Measurements from ENCODE around the gene RARS2.

RARS2 gene

DNA sequence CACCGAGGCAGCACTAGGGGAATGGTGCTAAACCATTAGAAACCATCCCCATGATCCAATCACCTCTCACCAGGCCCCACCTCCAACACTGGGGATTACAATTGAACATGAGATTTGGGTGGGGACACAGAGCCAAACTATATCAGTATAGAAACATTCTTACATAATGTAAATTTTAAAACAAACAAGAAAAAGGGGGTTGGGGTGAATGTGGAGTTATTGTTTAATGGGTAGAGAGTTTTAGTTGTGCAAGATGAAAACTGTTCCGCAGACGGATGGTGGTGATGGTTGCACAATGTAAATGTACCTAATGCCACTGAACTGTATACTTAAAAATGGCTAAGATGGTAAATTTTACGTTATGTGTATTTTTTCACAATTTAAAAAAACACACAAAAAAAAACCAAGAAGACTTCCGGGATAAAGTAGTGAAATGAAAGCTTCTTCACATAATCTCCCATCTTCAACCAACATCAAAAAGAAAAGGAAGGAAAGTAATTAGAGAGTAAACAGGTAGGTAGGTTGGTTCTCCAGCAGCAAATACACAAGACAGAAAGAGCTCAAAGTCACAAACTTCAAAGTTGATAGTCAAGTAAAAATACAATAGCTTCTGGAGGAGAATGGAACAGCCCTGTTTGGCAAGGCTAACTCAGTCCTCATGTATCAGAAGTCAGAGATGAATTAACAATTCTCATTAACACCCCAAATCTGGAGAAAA, 16.3 kb downstream of the RARS2 start:
- DNase-seq (ENCODE audit: low read depth in 2 of 2) = no peak

DNA sequence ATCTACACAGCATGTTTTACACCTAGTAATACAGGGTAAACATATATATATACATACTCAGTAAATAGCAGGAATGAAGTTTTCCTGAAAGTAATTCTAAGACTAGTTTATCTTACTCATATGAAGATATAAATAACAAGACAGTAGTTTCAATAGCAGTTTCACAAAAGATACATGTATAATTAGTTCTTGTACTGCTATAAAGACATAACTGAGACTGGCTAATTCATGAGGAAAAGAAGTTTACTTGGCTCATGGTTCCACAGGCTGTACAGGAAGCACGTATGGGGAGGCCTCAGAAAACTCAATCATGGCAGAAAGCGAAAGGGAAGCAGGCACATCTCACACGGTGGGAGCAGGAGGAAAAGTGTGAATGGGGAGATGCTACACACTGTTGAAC, 16.9 kb downstream of the RARS2 start:
- DNase-seq (ENCODE audit: low read depth in 2 of 2) = no peak

DNA sequence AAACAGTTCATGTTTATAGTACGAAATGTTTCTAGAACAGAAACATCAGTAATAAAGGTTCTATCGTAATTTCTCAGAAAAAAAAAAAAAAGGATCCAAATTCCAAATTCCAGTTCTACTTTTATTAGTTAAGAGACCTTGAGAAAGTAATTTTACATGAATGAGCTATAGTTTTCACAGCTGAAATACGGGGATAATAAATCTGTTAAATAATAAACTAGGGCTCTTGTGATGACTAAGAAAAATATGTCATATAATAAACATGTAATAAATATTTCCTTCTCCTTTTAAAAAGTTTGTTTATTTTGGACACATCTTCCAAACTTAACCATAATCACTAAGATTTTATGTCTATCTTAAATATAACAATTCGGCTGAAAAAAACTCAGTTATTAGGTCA, 17.8 kb downstream of the RARS2 start:
- DNase-seq (ENCODE audit: low read depth in 2 of 2) = no peak

DNA sequence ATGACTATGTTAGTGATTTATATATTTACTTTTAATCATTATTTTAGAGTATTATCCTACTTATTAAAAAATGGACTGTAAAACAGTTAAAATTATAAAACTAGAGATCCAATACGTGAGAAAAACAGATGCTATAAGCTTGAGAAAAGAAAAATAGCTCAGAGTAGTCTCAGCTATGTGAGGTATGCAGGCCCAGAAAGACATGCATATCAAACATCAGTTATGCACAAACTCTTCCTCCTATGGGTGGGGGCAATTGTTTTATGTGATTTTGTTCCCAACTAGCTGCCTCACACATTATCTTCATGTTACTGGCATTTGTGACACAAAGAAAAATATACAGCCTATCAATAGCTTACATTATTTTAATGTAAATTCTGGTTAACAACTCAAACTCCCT, 28.8 kb downstream of the RARS2 start:
- no peak for DNase-seq (ENCODE audit: low read depth in 2 of 2)

DNA sequence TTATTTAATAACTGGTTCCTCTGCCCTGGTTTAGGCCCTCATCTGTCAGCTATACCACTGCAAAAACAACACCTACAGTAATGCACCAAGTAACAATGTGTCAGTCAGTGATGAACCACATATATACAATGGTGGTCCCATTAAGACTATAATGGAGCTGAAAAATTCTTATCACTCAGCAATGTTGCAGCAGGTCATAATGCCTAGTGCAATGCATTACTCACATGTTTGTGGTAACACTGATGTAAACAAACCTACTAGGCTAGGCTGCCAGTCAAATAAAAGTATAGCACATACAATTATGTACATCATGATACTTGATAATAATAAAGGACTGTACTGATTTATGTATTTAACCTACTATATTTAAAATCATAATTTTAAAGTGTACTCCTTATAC, 31.3 kb downstream of the RARS2 start:
- no peak for DNase-seq (ENCODE audit: low read depth in 2 of 2)

DNA sequence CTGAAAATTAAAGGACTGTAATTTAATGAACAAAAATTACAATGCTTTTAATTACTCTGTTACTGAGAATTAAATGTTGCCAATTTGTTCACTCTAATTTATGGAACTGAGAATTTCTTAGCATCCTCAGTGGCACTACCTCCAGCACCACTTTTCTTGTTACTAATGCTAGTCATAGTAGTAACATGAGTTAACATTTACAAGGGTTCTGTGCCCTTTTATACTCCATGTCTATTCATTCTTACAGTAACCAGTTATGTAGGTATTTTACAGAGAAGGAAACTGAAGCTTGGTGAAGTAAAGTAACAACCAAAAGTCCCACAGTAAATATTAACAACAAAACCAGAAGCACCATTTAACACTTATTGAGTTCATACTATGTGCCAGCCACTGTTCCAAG, 34.3 kb downstream of the RARS2 start:
- no peak for DNase-seq (ENCODE audit: low read depth in 2 of 2)

DNA sequence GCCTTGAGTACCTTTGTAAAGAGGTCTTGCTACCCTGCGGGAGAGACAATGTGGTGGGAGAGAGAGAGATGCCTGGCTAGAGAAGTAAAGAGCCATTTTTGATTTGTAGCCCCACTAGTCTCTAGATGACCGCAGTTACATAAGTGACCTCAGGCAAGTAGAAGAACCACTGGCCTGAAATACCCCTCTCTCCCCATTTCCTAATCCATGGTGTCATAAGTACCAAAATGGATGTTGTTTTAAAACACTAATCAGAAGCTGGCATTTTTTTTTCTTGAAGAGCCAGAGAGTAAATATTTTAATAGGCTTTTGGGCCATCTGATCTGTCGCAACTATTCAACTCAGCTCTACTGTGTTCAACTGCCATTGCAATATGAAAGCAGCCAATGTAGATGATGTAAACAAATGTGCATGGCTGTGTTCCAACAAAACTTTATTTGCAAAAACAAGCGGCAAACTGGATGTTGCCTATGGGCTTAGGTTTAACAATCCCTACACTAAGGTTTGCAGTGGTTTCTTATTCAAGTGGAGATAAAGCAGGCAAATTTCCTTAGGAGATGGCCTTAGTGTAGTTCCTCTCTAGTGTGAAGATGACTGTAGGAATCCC, 36.5 kb downstream of the RARS2 start:
- no peak for DNase-seq (ENCODE audit: low read depth in 2 of 2)

DNA sequence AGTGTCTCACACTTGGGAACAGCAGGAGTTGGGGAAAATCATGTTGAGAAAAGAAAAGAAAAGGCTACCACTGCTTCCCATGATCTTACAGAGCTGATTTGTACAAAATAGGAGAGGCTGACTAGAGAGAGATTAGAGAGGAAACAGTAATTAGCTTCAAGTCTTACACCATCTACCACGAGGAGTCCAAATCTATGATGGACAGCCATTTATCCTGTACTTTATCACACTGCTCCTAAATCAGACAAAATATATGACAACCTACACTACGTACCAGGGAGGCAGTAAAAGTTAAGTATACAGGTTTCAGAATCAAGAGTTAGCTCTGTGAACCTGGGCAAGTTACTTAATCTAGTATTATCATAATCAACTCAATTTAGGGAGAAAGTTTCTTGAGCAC, 38.0 kb downstream of the RARS2 start:
- DNase-seq (ENCODE audit: low read depth in 2 of 2) = no peak

DNA sequence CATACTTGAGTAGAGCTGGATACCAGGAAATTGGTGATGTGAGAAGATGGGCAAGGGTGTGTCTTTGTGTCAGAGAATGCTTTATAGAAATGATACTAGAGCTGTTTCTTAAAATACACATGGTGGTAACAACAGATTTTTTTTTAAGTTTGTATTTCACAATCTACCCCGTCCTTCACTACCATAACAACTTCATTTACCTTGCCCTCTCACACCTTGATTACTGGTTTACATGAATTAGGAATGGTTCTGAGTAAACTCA, 45.4 kb downstream of the RARS2 start:
- DNase-seq (ENCODE audit: low read depth in 2 of 2) = no peak

DNA sequence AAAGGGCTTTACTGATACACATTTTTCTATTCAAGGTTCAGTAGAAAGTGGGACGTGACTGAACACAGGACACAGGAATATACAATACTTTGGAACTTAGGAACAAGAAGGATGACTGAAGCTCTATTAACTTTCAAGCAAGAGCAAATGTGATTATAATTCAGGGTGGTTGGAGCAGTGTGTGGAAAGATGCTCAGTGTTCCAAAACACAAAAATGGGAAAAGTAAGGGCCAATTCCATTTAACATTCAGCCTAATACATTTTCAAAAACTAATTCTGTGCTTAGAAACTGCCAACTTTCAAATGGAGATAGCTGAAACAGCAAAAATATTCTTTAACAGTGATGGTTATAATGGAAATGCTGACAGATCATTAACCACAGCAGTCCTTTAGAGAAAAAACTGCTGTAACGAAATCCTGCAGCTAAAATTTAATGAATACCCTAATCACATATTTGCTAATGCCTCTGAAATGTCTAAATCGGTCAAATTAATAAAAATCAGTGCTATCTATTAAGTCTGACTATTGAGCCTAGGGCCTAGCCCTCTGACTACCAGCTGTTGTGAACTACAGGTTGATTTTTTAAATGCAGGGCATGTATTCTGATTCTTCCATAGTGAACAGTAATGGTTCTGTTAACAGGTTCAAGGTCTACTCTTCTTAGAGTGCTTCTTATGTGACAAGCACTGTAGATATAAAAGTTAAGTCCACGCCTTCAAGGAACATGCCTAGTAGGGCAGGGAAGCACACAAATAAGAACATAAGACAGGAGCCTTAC, 45.9 kb downstream of the RARS2 start:
- no peak for DNase-seq (ENCODE audit: low read depth in 2 of 2)

DNA sequence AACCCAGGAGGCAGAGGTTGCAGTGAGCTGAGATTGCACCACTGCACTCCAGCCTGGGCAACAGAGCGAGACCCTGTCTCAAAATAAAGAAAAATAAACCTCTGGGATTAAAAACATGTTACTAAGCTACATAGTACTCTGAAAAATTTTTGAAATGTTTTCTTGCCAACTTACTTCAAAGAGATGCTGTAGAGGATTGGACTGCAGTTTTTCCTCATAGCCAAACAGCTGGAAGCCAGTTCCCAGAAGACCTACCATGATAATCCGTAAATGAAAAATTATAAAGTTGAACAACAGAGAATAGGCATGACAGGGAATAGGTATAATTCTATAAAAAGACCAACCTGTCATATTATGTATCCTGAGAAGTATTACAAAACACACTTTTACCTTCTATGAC, 48.0 kb downstream of the RARS2 start:
- DNase-seq (ENCODE audit: low read depth in 2 of 2) = no peak

DNA sequence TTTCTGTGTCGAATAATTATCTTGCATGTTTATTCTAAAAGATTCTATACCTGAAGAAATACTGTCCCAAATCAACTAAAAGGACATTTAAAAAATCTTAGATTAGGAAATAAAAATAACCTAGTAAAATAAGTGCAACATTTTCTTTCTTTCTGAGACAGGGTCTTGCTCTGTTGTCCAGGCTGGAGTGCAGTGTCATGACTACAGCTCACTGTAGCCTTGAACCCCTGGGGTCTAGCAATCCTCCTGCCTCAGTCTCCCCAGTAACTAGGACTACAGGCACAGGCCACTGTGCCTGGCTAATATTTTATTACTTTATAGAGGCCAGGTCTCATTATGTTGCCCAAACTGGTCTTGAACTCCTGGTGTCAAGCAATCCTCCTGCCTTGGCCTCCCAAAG, 48.7 kb downstream of the RARS2 start:
- no peak for DNase-seq (ENCODE audit: low read depth in 2 of 2)

DNA sequence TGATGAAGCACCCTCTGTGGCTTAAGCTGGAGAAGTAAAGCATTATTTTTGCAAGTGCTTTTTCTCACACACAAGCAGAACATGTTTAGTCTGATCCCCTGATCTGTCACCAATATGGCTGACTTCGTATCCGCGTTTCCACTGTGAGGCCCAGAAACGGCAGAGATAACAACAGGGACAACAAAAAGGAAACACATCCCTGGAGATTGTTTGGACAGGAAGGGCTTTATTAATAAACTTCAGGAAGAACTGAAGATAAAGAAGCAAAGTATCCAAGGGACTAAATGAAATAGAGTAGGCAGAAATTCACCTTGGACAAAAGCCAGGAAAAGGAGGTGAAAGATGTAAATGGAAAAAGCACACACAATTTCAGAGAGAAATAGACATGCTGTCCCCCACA, 49.2 kb downstream of the RARS2 start:
- no peak for DNase-seq (ENCODE audit: low read depth in 2 of 2)

DNA sequence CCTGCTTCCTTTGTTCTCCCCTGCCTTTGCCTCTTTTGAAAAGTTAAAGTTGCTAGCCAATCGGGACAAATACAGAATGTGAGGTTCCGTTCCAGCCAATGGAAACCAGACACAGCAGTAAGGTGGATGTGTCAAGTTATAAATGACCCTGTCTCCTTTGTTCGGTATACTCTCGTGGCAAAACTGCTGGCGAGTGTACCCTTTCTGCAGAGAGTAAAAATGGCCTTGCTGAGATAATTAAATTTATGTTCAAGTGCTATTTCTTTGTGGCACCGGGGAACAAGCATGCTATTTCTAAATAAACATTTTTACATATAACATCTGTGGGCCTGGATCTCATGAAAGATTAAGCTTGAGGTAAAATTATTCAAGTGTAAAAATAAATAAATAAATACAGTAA, 50.2 kb downstream of the RARS2 start:
- no peak for DNase-seq (ENCODE audit: low read depth in 2 of 2)

DNA sequence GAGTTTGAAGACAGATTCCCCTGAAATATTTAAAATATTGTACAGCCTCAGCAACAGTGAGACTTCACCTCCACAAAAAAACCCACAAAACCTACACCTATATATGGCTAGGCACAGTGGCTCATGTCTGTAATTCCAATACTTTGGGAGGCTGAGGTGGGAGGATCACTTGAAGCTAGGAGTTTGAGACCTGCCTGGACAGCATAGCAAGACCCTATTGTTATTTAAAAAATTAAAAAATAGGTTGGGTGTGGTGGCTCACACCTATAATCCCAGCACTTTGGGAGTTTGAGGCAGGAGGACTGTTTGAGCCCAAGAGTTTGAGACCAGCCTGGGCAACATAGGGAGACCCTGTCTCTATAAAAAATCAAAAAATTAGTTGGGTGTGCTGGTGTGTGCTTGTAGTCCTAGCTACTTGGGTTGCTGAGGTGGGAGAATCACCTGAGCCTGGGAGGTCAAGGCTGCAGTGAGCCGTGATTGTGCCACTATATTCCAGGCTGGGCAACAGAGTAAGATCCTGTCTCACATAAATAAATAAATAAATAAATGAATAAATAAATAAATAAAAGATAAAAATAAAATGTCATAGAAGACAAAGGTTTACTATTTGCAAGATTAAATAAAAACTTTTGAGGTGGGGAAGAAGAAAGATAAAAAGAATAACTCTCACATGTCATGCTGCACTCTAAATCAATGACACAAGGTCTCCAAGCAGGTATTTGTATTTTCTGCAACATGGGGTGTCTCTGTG, 51.1 kb downstream of the RARS2 start:
- DNase-seq (ENCODE audit: low read depth in 2 of 2) = no peak

DNA sequence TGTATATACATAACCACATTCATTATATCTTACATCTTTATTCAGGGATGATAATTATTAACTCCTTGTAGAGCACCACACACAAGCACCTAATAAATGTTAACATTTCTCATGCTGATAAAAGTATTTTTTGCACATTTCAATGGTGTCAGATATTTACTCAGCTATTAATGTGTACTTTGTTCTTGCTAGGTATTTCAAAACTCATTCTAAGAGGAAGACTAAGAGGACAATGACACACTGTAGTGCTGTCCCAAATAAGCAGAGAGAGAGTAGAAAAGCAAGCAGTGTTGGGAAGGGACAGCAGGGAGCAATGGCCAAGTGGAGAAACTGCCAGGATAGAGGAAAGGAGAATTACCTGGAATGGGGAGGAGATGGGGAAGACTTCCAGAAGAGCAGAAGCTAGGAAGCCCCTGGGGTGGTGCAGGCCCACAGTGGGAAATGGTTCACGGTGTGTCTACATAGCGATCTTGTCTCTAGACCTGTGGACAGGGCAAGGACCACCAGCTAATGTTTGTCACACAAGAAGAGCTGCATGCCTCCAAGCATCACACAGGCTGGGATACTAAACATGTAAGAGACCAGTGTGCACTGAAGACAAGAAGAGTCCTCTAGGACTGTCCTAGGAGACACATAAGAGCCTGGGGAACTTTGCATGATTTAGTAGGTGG, 55.3 kb downstream of the RARS2 start:
- no peak for DNase-seq (ENCODE audit: low read depth in 2 of 2)

DNA sequence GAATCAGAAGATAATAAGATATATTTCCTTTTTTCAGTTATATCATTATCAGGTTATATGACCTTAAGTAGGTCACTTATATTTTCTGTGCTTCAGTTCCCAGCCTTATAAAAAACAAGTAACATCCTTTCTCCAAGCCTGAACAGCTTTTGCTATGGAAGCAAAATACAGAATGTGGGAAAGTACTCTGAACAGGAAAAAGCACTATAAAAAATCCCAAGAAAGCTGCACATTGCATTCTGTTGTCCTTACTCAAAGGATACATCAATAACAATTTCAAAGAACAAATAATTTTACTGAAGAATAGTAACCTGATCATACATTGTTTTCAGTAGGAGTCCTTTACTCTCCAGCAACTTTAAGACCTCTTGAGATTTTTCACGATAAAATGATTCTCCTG, 60.6 kb downstream of the RARS2 start:
- no peak for DNase-seq (ENCODE audit: low read depth in 2 of 2)

DNA sequence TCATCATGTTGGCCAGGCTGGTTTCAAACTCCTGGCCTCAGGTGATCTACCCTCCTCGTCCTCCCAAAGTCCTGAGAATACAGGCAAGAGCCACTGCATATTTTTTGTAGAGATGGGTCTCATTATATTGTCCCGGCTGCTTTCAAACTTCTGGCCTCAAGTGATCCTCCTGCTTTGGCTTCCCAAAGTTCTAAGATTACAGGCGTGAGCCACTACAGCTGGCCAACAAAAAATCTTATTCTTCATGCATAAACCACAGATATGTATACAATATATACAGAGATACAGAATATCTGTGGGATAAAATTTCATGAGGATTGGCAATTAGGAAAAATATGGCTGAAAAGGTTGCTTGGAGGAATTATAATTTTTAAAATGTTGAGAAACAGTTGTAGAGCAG, 67.1 kb downstream of the RARS2 start:
- no peak for DNase-seq (ENCODE audit: low read depth in 2 of 2)

DNA sequence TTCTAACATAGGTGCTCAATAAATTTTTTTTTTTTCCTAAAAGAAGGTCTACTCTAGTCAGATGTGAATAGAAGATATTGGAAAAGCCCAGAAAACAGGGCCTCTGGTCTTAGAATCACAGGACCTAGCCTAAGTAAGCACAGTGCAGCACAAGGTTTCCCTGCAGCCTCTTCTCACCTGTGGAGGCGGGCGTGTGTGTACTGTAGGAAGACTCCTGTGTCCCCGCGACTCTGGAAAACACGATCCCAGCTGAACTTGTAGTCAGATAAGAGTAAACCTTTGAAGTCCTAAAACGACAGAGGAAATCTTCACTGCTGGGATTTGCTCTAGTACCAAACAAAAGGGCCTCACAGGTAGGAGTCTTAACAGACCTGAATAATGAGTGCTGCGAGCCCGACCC, 71.3 kb downstream of the RARS2 start:
- DNase-seq (ENCODE audit: low read depth in 2 of 2) = no peak

DNA sequence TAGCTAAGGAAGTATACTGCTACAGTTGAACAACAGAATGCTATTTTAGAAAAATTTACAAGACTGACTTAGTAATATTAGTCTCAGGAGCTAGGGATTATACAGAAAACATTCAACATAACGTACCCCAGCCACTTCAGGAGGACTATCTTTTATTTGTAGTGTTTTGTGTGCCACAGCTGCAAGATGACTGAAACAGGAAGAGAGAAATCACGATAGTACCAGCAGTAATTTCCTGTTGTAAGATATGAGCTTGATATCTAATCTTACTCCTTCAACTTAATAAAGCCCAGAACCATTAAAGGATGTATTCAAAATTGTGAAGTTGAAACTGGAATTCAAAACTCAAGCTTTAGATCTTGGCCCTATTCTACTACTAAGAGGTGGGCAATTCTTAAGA, 75.0 kb downstream of the RARS2 start:
- DNase-seq (ENCODE audit: low read depth in 2 of 2) = no peak

DNA sequence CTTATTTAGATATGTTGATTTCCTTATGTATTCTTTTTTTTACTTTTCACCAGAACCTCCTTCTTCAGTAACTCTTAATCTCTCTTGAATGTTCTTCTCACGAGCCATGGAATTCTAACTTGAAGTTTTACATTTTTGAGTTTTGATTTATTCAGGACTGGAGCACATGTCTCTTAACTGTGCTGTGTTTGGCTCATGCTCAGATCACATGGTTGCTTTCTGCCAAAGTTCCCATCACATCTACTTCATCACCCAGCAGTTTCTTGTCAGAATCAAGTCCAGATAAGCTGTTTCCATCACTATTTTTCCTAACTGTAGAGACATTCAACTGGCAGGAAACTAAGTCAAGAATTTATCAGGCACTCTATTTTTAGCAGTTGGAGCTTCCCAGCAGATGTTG, 85.3 kb downstream of the RARS2 start:
- DNase-seq (ENCODE audit: low read depth in 2 of 2) = no peak
